ENCODE results near the gene ADCY10.

ADCY10 gene

DNA sequence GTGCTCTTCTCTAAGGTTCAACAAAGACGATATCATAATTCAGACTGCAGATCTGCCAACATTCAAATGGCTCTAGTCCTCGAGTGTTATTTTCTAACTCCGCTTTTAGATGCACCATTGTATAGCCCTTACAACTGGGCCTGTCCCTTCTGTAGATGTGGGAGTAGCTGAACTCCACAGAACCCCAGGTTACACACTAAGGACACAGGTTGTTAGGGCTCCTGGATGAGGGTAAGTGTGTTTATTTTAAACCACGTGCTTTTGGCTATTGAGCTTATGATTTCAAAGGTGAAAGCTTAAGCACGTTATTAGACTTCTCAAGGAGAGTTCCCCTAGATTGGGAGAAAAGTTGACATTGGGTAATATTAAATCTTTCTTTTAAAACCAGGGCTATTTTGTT lies 127.4 kb downstream of the ADCY10 start:
- H3K4me3 ChIP-seq (replicated peaks; ENCODE audit: insufficient read depth, low read length) = no peak overlapping the region
- H3K27me3 ChIP-seq (ENCODE audit: insufficient read depth, poor library complexity, severe bottlenecking) = no peaks in the 10 kb centered on the region
- no peak for TF ChIP-seq SPI1 (IDR thresholded peaks at IDR 0.05; ENCODE audit: borderline replicate concordance, low read depth)
- no peak for TF ChIP-seq POLR2AphosphoS5 (IDR thresholded peaks at IDR 0.05; ENCODE audit: low read depth)
- TF ChIP-seq, protein P1, sequence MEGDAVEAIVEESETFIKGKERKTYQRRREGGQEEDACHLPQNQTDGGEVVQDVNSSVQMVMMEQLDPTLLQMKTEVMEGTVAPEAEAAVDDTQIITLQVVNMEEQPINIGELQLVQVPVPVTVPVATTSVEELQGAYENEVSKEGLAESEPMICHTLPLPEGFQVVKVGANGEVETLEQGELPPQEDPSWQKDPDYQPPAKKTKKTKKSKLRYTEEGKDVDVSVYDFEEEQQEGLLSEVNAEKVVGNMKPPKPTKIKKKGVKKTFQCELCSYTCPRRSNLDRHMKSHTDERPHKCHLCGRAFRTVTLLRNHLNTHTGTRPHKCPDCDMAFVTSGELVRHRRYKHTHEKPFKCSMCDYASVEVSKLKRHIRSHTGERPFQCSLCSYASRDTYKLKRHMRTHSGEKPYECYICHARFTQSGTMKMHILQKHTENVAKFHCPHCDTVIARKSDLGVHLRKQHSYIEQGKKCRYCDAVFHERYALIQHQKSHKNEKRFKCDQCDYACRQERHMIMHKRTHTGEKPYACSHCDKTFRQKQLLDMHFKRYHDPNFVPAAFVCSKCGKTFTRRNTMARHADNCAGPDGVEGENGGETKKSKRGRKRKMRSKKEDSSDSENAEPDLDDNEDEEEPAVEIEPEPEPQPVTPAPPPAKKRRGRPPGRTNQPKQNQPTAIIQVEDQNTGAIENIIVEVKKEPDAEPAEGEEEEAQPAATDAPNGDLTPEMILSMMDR (IDR thresholded peaks at IDR 0.05; ENCODE audit: insufficient read depth, low read length) = no peak
- no peak for TF ChIP-seq GABPA (IDR thresholded peaks at IDR 0.05; ENCODE audit: low read depth)
- TF ChIP-seq, protein P2, sequence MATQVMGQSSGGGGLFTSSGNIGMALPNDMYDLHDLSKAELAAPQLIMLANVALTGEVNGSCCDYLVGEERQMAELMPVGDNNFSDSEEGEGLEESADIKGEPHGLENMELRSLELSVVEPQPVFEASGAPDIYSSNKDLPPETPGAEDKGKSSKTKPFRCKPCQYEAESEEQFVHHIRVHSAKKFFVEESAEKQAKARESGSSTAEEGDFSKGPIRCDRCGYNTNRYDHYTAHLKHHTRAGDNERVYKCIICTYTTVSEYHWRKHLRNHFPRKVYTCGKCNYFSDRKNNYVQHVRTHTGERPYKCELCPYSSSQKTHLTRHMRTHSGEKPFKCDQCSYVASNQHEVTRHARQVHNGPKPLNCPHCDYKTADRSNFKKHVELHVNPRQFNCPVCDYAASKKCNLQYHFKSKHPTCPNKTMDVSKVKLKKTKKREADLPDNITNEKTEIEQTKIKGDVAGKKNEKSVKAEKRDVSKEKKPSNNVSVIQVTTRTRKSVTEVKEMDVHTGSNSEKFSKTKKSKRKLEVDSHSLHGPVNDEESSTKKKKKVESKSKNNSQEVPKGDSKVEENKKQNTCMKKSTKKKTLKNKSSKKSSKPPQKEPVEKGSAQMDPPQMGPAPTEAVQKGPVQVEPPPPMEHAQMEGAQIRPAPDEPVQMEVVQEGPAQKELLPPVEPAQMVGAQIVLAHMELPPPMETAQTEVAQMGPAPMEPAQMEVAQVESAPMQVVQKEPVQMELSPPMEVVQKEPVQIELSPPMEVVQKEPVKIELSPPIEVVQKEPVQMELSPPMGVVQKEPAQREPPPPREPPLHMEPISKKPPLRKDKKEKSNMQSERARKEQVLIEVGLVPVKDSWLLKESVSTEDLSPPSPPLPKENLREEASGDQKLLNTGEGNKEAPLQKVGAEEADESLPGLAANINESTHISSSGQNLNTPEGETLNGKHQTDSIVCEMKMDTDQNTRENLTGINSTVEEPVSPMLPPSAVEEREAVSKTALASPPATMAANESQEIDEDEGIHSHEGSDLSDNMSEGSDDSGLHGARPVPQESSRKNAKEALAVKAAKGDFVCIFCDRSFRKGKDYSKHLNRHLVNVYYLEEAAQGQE (IDR thresholded peaks at IDR 0.05; ENCODE audit: insufficient replicate concordance, low read depth) = no peak
- no peak for DNase-seq (ENCODE audit: low read depth in 1 of 2, low spot score in 1 of 2)
- no peak overlapping the region for H3K27ac ChIP-seq (replicated peaks)

DNA sequence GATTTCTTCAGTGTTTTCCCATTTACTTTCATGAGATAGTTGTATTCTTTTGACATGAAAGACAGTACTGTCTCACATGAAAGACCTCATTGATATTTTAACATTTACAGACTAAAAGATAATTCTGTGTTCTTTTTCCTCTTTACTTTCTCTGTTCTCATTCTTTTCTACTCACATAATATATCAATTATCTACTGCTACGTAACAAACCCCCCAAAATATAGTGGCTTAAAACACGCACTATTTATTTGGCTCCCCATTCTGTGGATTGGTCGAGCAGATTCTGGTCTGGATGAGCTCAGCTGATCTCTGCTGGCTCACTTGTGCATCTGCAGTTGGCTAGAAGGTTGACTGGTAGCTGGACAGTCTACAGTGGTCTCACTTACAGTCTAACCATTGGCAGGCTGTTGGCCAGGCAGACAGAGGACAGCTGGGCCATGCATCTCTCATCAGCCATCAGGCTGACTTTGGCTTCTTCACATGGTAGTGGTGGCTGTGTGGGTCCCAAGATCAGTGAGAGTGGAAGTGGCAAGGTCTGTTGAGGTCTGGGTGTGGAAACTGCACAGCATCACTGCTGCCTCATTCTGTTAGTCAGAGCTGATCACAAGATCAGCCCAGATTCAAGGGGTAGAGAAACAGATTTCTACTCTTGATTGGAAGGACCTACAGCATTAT lies 128.9 kb downstream of the ADCY10 start:
- no peak overlapping the region for H3K4me3 ChIP-seq (replicated peaks; ENCODE audit: insufficient read depth, low read length)
- no peaks in the 10 kb centered on the region for H3K27me3 ChIP-seq (ENCODE audit: insufficient read depth, poor library complexity, severe bottlenecking)
- H3K27ac ChIP-seq (replicated peaks) = no peak overlapping the region
- no peak for DNase-seq (ENCODE audit: low read depth in 1 of 2, low spot score in 1 of 2)
- TF ChIP-seq, protein P1 (IDR thresholded peaks at IDR 0.05; ENCODE audit: insufficient read depth, low read length) = no peak
- TF ChIP-seq, protein P2 (IDR thresholded peaks at IDR 0.05; ENCODE audit: insufficient replicate concordance, low read depth) = no peak
- TF ChIP-seq GABPA (IDR thresholded peaks at IDR 0.05; ENCODE audit: low read depth) (no peak), POLR2AphosphoS5 (IDR thresholded peaks at IDR 0.05; ENCODE audit: low read depth) (no peak), SPI1 (IDR thresholded peaks at IDR 0.05; ENCODE audit: borderline replicate concordance, low read depth) (no peak)

DNA sequence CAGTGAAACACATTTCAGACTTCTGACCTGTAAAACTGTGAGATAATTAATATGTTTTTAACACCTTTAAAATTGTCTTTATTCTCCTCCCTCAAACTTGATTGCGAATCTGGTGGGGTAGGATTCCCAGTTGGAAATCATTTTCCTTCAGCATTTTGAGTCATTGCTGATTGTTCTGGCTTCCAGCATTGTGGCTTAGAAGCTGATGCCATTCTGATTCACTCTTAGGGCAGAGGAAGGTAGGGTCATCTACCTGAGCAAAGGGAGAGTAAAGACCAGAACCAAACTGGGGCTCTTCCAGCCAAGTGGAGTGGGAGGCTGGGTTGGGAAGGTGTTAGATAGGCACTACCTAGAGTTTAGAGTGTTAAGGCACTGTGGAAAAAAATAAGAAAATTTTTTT lies 131.0 kb downstream of the ADCY10 start:
- Histone ChIP-seq H3K4me3 (replicated peaks; ENCODE audit: insufficient read depth, low read length) (no peak overlapping the region), H3K27me3 (ENCODE audit: insufficient read depth, poor library complexity, severe bottlenecking) (no peaks in the 10 kb centered on the region), H3K27ac (replicated peaks) (no peak overlapping the region)
- TF ChIP-seq GABPA (IDR thresholded peaks at IDR 0.05; ENCODE audit: low read depth) = no peak
- no peak for TF ChIP-seq POLR2AphosphoS5 (IDR thresholded peaks at IDR 0.05; ENCODE audit: low read depth)
- TF ChIP-seq, protein P1 (IDR thresholded peaks at IDR 0.05; ENCODE audit: insufficient read depth, low read length) = no peak
- TF ChIP-seq, protein P2 (IDR thresholded peaks at IDR 0.05; ENCODE audit: insufficient replicate concordance, low read depth) = no peak
- no peak for TF ChIP-seq SPI1 (IDR thresholded peaks at IDR 0.05; ENCODE audit: borderline replicate concordance, low read depth)
- no peak for DNase-seq (ENCODE audit: low read depth in 1 of 2, low spot score in 1 of 2)

Measured in HL-60 (cell line).